Measurements from ENCODE around the gene OSBPL8.

Gene OSBPL8

GRCh38 chr12:76555231-76555767 lies 4.3 kb downstream of the OSBPL8 start:
- DNase-seq, result no peak

GRCh38 chr12:76554405-76555230 lies 5.0 kb downstream of the OSBPL8 start:
- DNase-seq, result no peak

DNA sequence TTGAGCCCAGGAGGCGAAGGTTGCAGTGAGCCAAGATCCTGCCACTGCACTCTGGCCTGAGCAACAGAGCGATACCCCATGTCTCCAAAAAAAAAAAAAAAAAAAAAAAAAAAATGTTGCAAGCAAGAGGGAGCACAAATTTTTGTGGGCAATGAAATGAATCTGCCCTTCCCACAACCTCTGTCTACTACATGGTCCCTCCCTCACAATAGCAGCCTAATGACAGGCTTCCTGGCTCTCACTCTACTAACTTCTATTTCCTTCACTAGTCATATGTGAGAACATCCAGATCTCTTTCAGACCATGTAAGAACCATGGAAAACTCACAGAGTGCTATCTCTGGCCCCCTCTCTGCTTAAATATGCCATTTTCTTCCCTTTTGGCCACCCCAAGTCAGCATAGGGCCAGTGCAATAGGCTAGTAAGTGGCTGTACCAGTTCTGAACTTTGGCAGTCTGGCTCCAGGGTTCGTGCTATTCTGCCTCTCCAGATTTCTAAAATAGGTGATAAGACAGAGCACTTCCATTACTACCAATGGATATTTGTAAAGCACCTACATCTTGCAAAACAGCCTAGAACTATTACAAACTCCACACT lies 7.1 kb downstream of the OSBPL8 start:
- no peak for DNase-seq

- DNase-seq, result no peak
Observed at GRCh38 chr12:76551482-76551888, 8.1 kb downstream of the OSBPL8 start.

- no peak for DNase-seq
Observed at GRCh38 chr12:76549131-76549530, 10.4 kb downstream of the OSBPL8 start.

GRCh38 chr12:76548222-76548837 lies 11.2 kb downstream of the OSBPL8 start:
- no peak for DNase-seq

DNA sequence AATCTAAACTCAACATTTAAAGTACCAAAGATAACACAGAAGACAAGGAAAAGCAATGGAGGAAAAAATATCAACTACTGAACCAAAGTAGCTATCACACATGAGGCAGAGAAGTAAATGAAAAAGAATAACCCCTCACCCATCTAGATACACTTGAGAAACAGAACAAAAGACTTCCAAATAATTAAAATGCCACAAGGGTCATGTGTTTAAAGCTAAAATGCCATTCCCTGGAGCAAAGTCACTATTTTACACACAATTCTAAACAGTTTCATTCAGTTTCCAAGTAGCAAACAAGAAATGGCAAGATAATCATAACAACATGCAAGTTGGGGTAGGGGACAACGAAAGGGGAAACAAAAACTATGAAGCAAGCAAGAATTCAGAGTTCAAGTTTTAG lies 12.0 kb downstream of the OSBPL8 start:
- DNase-seq, result no peak

DNA sequence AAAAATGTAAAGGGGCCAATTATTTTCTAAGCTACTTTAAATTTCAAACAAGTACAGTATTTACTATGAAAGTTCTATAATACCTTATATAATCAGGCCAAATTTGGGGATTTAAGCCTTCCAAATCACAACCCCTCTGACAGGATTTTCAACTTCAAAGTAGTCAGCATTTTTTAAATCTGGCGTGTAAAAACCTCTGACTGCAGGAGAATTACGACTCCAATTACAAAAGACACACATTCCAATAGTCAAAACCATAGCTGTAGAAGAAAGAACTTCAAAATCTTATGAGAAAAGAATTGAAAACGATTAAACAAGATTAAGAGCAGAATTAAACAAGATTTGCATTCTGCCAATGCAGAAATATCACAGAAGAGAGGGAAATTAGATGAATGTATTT lies 12.7 kb downstream of the OSBPL8 start:
- no peak for DNase-seq

- no peak for DNase-seq
Observed at GRCh38 chr12:76545486-76545885, 14.1 kb downstream of the OSBPL8 start.

- no peak for DNase-seq
Observed at GRCh38 chr12:76544601-76545261, 14.8 kb downstream of the OSBPL8 start.

GRCh38 chr12:76543813-76544347 lies 15.7 kb downstream of the OSBPL8 start:
- no peak for DNase-seq

DNA sequence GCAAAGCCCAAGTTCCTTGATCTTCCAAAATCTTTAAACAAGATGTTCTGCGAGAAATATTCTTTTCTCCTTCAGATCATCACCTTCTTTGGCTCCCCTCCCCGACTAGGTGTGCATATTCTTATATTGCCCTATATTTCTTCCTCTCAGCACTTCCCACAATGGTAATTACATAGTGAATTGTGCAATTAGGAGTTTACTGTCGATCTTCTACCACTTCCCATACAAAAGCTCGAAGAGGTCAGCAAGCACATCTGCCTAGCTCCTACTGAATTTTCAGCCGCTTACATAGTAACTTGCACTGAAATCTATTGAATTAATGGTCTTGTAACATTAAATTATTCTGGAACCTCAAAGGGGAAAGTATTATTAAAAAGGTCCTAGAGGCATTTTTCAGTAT lies 16.7 kb downstream of the OSBPL8 start:
- no peak for DNase-seq

GRCh38 chr12:76539727-76540126 lies 19.8 kb downstream of the OSBPL8 start:
- no peak for DNase-seq

- no peak for DNase-seq
Observed at GRCh38 chr12:76537923-76538322, 21.6 kb downstream of the OSBPL8 start.

- no peak for DNase-seq
Observed at GRCh38 chr12:76536546-76536945, 23.0 kb downstream of the OSBPL8 start.

- no peak for DNase-seq
Observed at GRCh38 chr12:76535170-76535569, 24.4 kb downstream of the OSBPL8 start.

DNA sequence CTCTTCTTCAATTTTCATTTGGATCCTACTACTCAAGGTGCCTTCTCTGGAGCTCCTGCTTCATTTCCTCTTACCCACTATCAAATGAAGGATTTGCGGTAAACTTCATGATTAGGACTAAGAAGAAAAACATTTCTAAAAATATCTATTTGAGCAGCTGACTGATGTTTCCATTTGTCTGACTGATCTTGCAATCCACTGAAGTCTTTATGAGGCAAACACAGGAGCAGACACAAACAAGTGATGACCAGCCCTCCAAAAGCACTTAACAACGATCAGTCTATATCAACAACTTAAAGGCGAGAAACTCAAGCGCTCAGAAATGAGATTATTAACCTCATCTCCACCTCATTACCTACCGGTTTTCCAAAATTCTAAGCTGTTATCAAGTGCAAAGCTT lies 26.2 kb downstream of the OSBPL8 start:
- no peak for DNase-seq

DNA sequence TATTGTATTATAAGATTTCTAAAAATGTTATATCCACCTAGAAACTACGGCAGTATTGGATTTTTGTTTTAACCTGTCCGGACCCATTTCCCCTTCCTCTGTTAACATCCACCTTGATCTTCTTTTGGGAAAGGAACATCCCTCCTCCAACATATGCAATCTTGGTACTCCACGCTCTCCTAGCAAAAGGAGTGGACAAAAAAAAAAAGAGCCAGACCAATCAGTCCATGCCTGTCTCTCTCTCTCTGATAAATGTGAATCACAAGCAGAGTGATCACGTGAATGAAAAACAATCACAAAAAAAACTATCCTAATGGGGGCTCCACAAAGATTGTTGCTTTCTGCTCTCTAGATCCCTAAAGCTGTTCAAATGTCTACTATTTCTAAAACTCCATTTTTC lies 27.1 kb downstream of the OSBPL8 start:
- no peak for DNase-seq

DNA sequence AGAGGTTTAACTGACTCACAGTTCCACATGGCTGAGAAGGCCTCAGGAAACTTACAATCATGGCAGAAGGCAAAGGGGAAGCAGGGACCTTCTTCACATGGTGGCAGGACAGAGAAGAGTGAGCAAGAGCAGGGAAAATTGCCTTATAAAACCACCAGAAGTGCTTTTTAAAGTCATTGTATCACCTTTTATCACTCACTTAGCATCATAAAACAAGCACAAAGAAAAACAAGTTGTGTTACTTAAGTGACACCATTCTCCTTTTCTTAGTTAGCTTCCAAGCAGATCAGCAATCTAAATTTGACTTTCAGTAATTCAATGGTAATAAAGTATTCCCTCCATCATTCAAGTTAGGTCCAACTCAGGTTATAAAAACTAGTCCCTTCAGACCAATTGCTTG lies 28.5 kb downstream of the OSBPL8 start:
- DNase-seq, result no peak

- no peak for DNase-seq
Observed at GRCh38 chr12:76530516-76530915, 29.1 kb downstream of the OSBPL8 start.

DNA sequence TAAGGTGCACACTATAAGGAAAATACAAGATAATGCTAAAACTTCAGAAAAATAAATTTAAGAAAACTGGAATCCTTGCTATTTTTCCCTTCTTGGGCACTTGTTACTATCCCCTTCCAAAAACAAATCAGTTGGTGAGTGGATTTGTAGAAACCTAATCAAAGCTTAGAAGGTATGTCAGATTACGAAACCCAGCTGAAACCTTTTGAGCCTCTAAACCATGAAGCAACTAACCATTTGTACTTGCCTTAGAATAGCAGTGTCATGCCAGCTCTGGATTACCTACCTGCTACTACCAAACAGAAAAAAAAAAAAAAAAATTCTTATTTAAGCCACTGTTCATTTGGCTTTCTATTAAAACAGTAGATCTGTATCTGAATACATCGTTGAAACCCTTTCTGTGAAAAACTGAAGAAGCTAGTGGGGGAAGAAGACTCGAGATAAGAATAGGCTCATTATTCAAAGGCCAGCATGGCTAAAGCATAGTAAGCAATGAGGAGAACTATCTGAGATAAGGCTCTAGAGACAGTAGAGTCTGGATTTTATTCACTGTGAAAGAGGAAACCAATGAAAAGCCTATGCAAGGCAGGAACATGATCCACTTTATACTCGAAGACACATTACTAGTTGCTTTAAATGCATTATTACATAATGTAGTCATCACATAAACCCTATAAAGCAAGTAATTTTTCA lies 30.2 kb downstream of the OSBPL8 start:
- DNase-seq, result no peak

DNA sequence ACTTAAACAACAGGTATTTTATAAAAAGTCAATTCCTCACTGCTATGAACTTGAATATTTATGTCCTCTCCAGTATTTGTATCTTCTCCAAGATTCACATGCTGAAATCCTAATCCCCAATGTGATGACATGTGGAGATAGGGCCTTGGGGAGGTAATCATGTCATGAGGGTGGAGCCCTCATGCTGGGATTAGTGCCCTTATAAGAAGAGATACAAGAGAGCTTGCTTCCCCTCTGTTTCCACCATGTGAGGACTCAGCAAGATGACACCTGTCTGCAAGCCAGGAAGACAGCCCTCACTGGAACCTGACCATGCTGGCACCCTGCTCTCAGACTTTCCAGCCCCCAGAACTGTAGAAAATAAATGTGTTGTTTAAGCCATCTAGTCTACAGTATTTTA lies 36.2 kb downstream of the OSBPL8 start:
- no peak for DNase-seq

GRCh38 chr12:76520348-76520747 lies 39.2 kb downstream of the OSBPL8 start:
- DNase-seq, result no peak

All from 8988T (cell line).